K562 (cell line): ENCODE data around the gene SAFB.

Source experiments
- CTCF ChIP-seq, 3 experiments: IDR thresholded peaks in 2 of 3; conservative IDR thresholded peaks in 1 of 3; 2 replicates each; pipeline ENCODE4 v1.5.1; 2011 to 2012; ENCODE audit warnings: low read length in 3 of 3, mild to moderate bottlenecking in 3 of 3, control low read depth in 2 of 3, improper control_type of control experiment in 1 of 3, inconsistent platforms in 1 of 3, low read depth in 1 of 3, mixed read lengths in 1 of 3, moderate library complexity in 1 of 3; ENCODE audit not compliant: insufficient read depth in 2 of 3
- POLR2A ChIP-seq: fragments of 450-650 bp; conservative IDR thresholded peaks from 2 replicates; pipeline ENCODE4 v1.6.1; 2016
- POLR3A ChIP-seq: IDR thresholded peaks from 2 replicates; pipeline ENCODE4 v1.6.1; 2011; ENCODE audit warnings: borderline replicate concordance, mild to moderate bottlenecking, moderate library complexity; ENCODE audit not compliant: insufficient read length, insufficient read depth; ENCODE audit errors: extremely low read depth
- PPARD ChIP-seq: fragments of 250-450 bp; sonication (Bioruptor Pico); IDR thresholded peaks from 2 replicates; pipeline ENCODE4 v1.8.0; 2022; ENCODE audit warnings: inconsistent platforms, mild to moderate bottlenecking, moderate library complexity
- TEAD4 ChIP-seq, 2 experiments: sonication (generic) in 1 of 2; formaldehyde crosslinking in 1 of 2; IDR thresholded peaks; 2 replicates each; pipeline versions ENCODE4 v1.6.1 to v1.8.0; 2012 to 2022; ENCODE audit warnings: borderline replicate concordance in 1 of 2, inconsistent platforms in 1 of 2, low read length in 1 of 2, mild to moderate bottlenecking in 1 of 2, missing genetic modification reagents in 1 of 2
- U2AF2 ChIP-seq: fragments of 200-400 bp; formaldehyde crosslinking; optimal IDR thresholded peaks from 2 replicates; pipeline ENCODE3; 2017; ENCODE audit warnings: low read depth, mild to moderate bottlenecking, low read length
- USF2 ChIP-seq: sonication (generic); formaldehyde crosslinking; IDR thresholded peaks from 2 replicates; pipeline ENCODE4 v1.5.0; 2020; ENCODE audit warnings: missing genetic modification reagents
- ZNF76 ChIP-seq: fragments of 250-450 bp; sonication (Bioruptor Pico); IDR thresholded peaks from 2 replicates; pipeline ENCODE4 v1.4.0; 2020; ENCODE audit warnings: mild to moderate bottlenecking, moderate library complexity, borderline replicate concordance

- no peak for TF ChIP-seq ZNF76 (CRISPR knock-in tag)
- no peak for TF ChIP-seq PPARD
- no peak for TF ChIP-seq POLR3A
- no peak for TF ChIP-seq CTCF (IDR thresholded peaks at IDR 0.05 in 2 of 3, conservative IDR thresholded peaks at IDR 0.05 in 1 of 3; ENCODE audit: insufficient read depth in 2 of 3, low read depth in 1 of 3, low read length in 3 of 3)
- TF ChIP-seq U2AF2 = no peak
- no peak for TF ChIP-seq POLR2A
- no peak for TF ChIP-seq TEAD4 (IDR thresholded peaks at IDR 0.05; ENCODE audit: low read length)
- no peak for TF ChIP-seq TEAD4 (CRISPR knock-in tag; IDR thresholded peaks at IDR 0.05; ENCODE audit: borderline replicate concordance)
- TF ChIP-seq USF2 (CRISPR knock-in tag) = no peak
Measured at GRCh38 chr19:5686326-5686646, 63.4 kb downstream of the SAFB start.
